Heart right ventricle (tissue), 16 donors: ENCODE results near the gene ATP5MG. TPM values are rescaled to one million over a fixed set of nuclear protein-coding genes. Genes with fewer than 3 reads are reported as not detected.
"Not testable (repeated sequence)": the region's sequence is repeated elsewhere in the genome, so short reads cannot be mapped to it uniquely, and the experiment has no call there.

Experiments
- ATAC-seq, 8 donors: fragments of 200-7000 bp; cut with Tn5 transposase; one replicate each; pipeline ENCODE4 v1.9.1; 2020; ENCODE audit warnings: mild to moderate bottlenecking in 8 of 8, moderate library complexity in 8 of 8, moderate number of reproducible peaks in 1 of 8
- DNase-seq, 2 donors: peaks; one replicate each; pipeline ENCODE4 v3.0.0-alpha.2; 2020
- H3K27ac ChIP-seq, 10 donors: fragments of 200-600 bp; sonication (generic) in 2 of 10; one replicate each; pipeline versions ENCODE4 v1.5.0 to v1.8.0; 2020 to 2022; ENCODE audit warnings: mild to moderate bottlenecking in 3 of 10
- H3K27me3 ChIP-seq, 7 donors: fragments of 200-600 bp; one replicate each; pipeline ENCODE4 v1.8.0; 2021 to 2022; ENCODE audit warnings: mild to moderate bottlenecking in 2 of 7
- H3K36me3 ChIP-seq, 9 donors: fragments of 200-600 bp; sonication (generic) in 1 of 9; one replicate each; pipeline versions ENCODE4 v1.5.0 to v1.8.0; 2020 to 2022; ENCODE audit warnings: mild to moderate bottlenecking in 2 of 9
- H3K4me1 ChIP-seq, 9 donors: fragments of 200-600 bp; sonication (generic) in 1 of 9; one replicate each; pipeline versions ENCODE4 v1.5.0 to v1.8.0; 2020 to 2022; ENCODE audit warnings: mild to moderate bottlenecking in 4 of 9
- H3K4me3 ChIP-seq, 10 donors: fragments of 200-600 bp; sonication (generic) in 2 of 10; one replicate each; pipeline versions ENCODE4 v1.5.0 to v1.8.0; 2020 to 2022; ENCODE audit warnings: mild to moderate bottlenecking in 7 of 10, moderate library complexity in 2 of 10
- H3K9me3 ChIP-seq, 11 donors: fragments of 200-600 bp in 10 of 11; sonication (generic) in 2 of 11; one replicate each; pipeline versions ENCODE4 v1.5.0 to v1.8.0; 2013 to 2022; ENCODE audit warnings: mild to moderate bottlenecking in 2 of 11, control low read depth in 1 of 11, moderate library complexity in 1 of 11
- CTCF ChIP-seq, 9 donors: fragments of 200-600 bp; sonication (generic) in 2 of 9; IDR thresholded peaks; one replicate each; pipeline versions ENCODE4 v1.5.0 to v1.8.0; 2021 to 2022; ENCODE audit warnings: antibody characterized with exemption in 9 of 9, mild to moderate bottlenecking in 5 of 9, moderate library complexity in 1 of 9
- WGBS, 2 donors: extraction: QIAGEN DNeasy Blood & Tissue Kit; methylation state at CpG; one replicate each; pipeline ENCODE4 v1.1.7; 2013; ENCODE audit warnings: inconsistent platforms in 1 of 2; 5-methylcytosine and 5-hydroxymethylcytosine counted together
- intact Hi-C, 10 donors: fragments of 100-400 bp; cut with DNase I; formaldehyde crosslinking; loops; one replicate each; pipeline versions ENCODE4 v1.11.1 to v1.14.2; 2022
- polyA plus RNA-seq, 2 donors: library from polyadenylated mRNA; stranded (reverse); fragments of 200-250 nt; gene quantifications; one replicate each; pipeline ENCODE4 v1.2.3, GENCODE V29; 2013
- total RNA-seq, 10 donors: library from RNA; stranded (reverse); fragmentation: NEBNext Ultra II Directional in 3 of 10; extraction: Animal tissue kit (Norgen Biotek cat#: 25700) in 3 of 10; gene quantifications; one replicate each; pipeline versions ENCODE4 v1.2.1 to v1.2.4, GENCODE V29; 2021 to 2023
- donor health status: Arrhythmogenic right ventricular cardiomyopathy.
- donor health status: ischemic (EF 13 %, LVEDD 7.1; RV severe dilation, severe dysfunction).
- donor health status: healthy with polysubstance abuse.
- donor health status: DM: no; HTN: yes; CAD: no.
- donor health status: DM: no; HTN: no; CAD: no.
- donor health status: ischemic (EF 25% LVEDD 6.9; RV normal size, moderate dysfunction).
- donor health status: ischemic (EF 25% LVEDD 5.7; RV mildly dilated, moderate dysfunction).
- donor health status: healthy.
- donor health status: DM: yes; HTN: yes; CAD: no.
- donor health status: Ischemic cardiomyopathy.
- donor health status: ischemic (EF 35%, LVEDD 5.7; RV mildly dilated, moderate dysfunction).
- donor health status: nonischemic (EF 11% LVEDD 7.7; RV severe dilation, severe dysfunction).
- donor health status: DM: yes; HTN: yes; CAD: no.
- donor health status: PGD.
- donor health status: ischemic (EF 29% LVEDD 5.4; RV normal size, mild dysfunction).
- donor health status: nonischemic (EF 23%, LVEDD 6.1; RV moderate dilation, normal function).

Gene ATP5MG
- total and polyA plus RNA-seq, 12 donors = 365 to 800 (median 688) TPM

GRCh38 chr11:118396097-118396501 is 5.3 kb upstream of the ATP5MG start:
- intact Hi-C loops = loop anchor here in 2 of 10 donors (5.0 kb wide), 2 partner anchors 96 to 106 kb away; no protein-coding TSS in a partner anchor
- H3K9me3 ChIP-seq = no peaks in the 10 kb centered on the region
- H3K36me3 ChIP-seq = peaks cover 0 to 87% (median 42%) of the 10 kb centered on the region in 9 donors
- WGBS, 2 donors = 93% methylated on average over 6 of the region's 6 CpGs
- ATAC-seq = no peak
- peaks cover 0 to 14% (median 5%) of the 10 kb centered on the region in 9 donors for H3K4me1 ChIP-seq
- peak overlapping the region in 1 of 10 donors; percentile 24 for H3K27ac ChIP-seq
- no peaks in the 10 kb centered on the region for H3K27me3 ChIP-seq
- H3K4me3 ChIP-seq = no peak overlapping the region
- DNase-seq = no peak
- no peak for TF ChIP-seq CTCF (IDR thresholded peaks at IDR 0.05)

- DNase-seq (no peak), ATAC-seq (no peak)
- Histone ChIP-seq H3K36me3 (peaks cover 0 to 73% (median 29%) of the 10 kb centered on the region in 9 donors), H3K9me3 (no peaks in the 10 kb centered on the region), H3K27ac (no peak overlapping the region), H3K4me3 (no peak overlapping the region), H3K27me3 (no peaks in the 10 kb centered on the region), H3K4me1 (peaks cover 0 to 16% (median 9%) of the 10 kb centered on the region in 9 donors)
- TF ChIP-seq CTCF (IDR thresholded peaks at IDR 0.05) = no peak
- intact Hi-C loops = loop anchor here in 2 of 10 donors (5.0 kb wide), 2 partner anchors 95 to 105 kb away; no protein-coding TSS in a partner anchor
Observed at GRCh38 chr11:118397448-118397847, 4.0 kb upstream of the ATP5MG start.

DNA sequence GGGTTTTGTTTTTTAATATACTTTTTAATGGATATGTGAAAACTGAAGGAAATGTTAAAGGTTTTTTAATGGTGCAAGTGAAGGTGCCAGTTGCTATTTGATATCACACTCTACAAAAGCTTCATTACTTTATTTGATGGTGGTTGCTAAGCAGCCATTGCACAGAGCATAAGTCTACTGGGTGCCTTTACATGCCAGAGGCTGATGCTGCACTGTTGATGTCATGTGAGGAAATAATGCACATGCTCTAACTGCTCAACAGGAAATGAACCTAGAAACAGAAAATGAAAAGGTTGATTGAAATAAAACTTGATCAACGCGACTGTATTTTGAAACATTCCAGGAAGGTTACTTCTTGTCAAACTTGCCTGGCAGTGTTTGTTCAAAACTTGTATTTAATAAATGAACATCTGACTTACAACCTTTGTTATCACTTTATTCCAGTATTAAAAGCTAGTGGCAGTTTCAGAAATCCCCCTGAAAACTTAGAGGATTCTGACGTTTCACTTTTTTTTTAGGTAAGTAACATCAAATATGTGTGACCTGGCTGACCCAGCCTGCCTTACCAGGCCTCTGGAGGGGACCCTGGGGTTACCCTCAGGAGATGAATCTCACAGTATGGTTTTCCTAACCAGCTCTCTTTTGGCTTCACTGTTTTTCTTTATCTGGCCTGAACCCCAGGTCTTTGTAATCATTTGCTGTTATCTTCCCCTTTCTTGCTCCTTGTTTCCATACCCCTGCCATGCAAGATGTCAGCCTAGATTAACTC is 2.4 kb upstream of the ATP5MG start:
- DNase-seq = no peak
- Histone ChIP-seq H3K9me3 (no peaks in the 10 kb centered on the region), H3K27me3 (no peaks in the 10 kb centered on the region), H3K27ac (peak overlapping the region in 2 of 10 donors; percentile 6 to 94), H3K4me3 (no peak overlapping the region), H3K36me3 (peaks cover 0 to 60% (median 14%) of the 10 kb centered on the region in 9 donors), H3K4me1 (peaks cover 0 to 31% (median 24%) of the 10 kb centered on the region in 9 donors)
- no peak for TF ChIP-seq CTCF (IDR thresholded peaks at IDR 0.05)
- 58 to 72% methylated on average over 3 of the region's 3 CpGs for WGBS, 2 donors
- intact Hi-C loops = loop anchor here in 2 of 10 donors (5.0 kb wide), 2 partner anchors 93 to 103 kb away; no protein-coding TSS in a partner anchor
- no peak for ATAC-seq

DNA sequence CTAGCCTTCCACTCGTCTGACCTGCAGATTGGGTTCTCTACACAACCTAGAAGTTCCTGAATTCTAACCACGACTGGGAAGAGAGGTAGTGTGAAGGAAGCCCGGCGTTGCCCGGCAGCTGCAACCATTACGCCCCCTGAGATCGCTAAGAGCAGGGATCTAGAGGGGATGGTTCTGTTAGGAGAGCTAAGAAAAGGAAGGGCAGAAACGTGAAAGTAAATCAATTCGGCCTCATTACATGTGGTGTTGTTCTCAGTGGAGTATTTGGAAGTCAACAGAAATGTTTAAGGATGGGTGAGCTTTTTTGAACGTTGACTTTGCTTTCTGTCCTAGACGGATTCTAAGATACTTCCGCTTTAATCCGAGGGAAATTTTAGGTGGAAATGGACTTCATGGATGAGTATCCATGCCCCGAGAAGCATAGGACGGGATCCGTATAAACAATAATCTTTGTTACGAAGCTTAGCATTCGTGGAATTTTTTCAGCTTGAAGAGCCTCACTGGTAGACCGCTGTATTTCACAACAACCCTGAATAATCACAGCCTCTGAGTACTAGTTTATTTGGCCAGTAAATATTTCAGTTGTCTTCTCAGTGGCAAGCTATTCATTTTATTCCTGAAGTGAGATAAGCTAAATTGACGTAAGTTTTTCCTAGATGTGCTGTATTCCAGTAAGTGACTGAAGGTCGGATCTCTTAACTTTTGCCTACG is 629 bp downstream of the ATP5MG start:
- 1 to 2% methylated on average over 22 of the region's 22 CpGs for WGBS, 2 donors
- peak overlapping the region; percentile 88 to 97 (median 94) for H3K27ac ChIP-seq
- H3K4me1 ChIP-seq = peaks cover 3 to 60% (median 54%) of the 10 kb centered on the region in 9 donors
- H3K4me3 ChIP-seq = peak overlapping the region; percentile 61 to 97 (median 88)
- ATAC-seq = peak; percentile 7 to 56 (median 26)
- peaks cover 0 to 59% (median 10%) of the 10 kb centered on the region in 9 donors for H3K36me3 ChIP-seq
- no peaks in the 10 kb centered on the region for H3K9me3 ChIP-seq
- no peaks in the 10 kb centered on the region for H3K27me3 ChIP-seq
- TF ChIP-seq CTCF (IDR thresholded peaks at IDR 0.05) = no peak
- intact Hi-C loops = loop anchor here in 7 of 10 donors (2.0 to 5.0 kb wide), 6 partner anchors 33 to 87 kb away; partner anchors contain the start of gene KMT2A (in 6 of the 7)
- DNase-seq = no peak

DNA sequence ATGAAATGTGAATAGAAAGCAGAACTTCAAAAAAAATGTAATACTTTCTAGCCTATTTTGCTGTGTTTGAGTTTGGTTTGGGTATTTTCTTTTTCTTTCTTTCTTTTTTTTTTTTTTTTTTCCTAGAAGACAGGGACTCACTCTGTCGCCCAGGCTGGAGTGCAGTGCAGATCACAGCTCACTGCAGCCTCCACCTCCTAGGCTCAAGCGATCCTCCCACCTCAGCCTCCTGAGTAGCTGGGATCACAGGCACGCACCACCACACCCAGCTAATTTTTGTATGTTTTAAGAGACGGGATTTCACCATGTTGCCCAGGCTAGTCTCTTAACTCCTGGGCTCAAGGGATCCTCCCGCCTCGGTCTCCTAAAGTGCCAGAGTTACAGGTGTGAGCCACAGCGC is 1.2 kb downstream of the ATP5MG start:
- peaks cover 3 to 62% (median 58%) of the 10 kb centered on the region in 9 donors for H3K4me1 ChIP-seq
- peak overlapping the region; percentile 61 to 97 (median 88) for H3K4me3 ChIP-seq
- not testable (repeated sequence) for ATAC-seq, H3K9me3 ChIP-seq, DNase-seq, H3K27me3 ChIP-seq
- H3K36me3 ChIP-seq = peaks cover 0 to 59% (median 13%) of the 10 kb centered on the region in 9 donors
- H3K27ac ChIP-seq = peak overlapping the region in 9 of 10 donors; percentile 88 to 97 (median 94)
- WGBS, 2 donors = 64 to 73% methylated on average over 7 of the region's 7 CpGs
- intact Hi-C loops = loop anchor here in 7 of 10 donors (2.0 to 5.0 kb wide), 5 partner anchors 32 to 86 kb away; partner anchors contain the start of gene KMT2A (in 4 of the 7)
